ENCODE data around the gene CA5B. TPM values are rescaled to one million over a fixed set of nuclear protein-coding genes. Genes with fewer than 3 reads are reported as not detected.
A peak's percentile ranks its signal among the peaks of the same experiment; 100 is the strongest.

CA5B gene
- total RNA-seq, 2 donors from 2014 or later: 14.0 to 31.7 TPM

GRCh38 chrX:15790769-15791290, 52.8 kb downstream of the CA5B start:
- H3K27ac Mint-ChIP-seq: no peak overlapping the region
- WGBS, 2 experiments (ENCODE audit: insufficient coverage in 1 of 2, insufficient read length in 1 of 2): 3 to 67% methylated on average over 1 to 13 of the region's 15 CpGs
- peak overlapping the region; percentile 11 for H3K27ac ChIP-seq (ENCODE audit: low read depth, low read length)
- DNase-seq: no peak
- H3K9ac ChIP-seq (ENCODE audit: extremely low read depth, low read length, poor library complexity, severe bottlenecking): peak overlapping the region; percentile 49
- H3K4me3 ChIP-seq (ENCODE audit: low read length): peak overlapping the region; percentile 89
- no peaks in the 10 kb centered on the region for H3K27me3 ChIP-seq (ENCODE audit: control insufficient read depth, insufficient read depth, low read length, poor library complexity, severe bottlenecking)
- H3K9me3 Mint-ChIP-seq: no peaks in the 10 kb centered on the region
- peaks cover 8% of the 10 kb centered on the region for H3K4me1 Mint-ChIP-seq
- TF ChIP-seq CTCF (conservative IDR thresholded peaks at IDR 0.05): no peak
- H3K36me3 Mint-ChIP-seq (ENCODE audit: low read depth): peaks cover 24% of the 10 kb centered on the region
- no peak overlapping the region for H3K4me3 Mint-ChIP-seq
- H3K9me3 ChIP-seq (ENCODE audit: control insufficient read depth, low read length): no peaks in the 10 kb centered on the region
- no peaks in the 10 kb centered on the region for H3K4me1 ChIP-seq (ENCODE audit: control insufficient read depth, insufficient read depth, low read length)
- H3K27me3 Mint-ChIP-seq (ENCODE audit: insufficient read depth): no peaks in the 10 kb centered on the region
- peaks cover 10% of the 10 kb centered on the region for H3K36me3 ChIP-seq (ENCODE audit: control insufficient read depth, insufficient read depth, low read length)

GRCh38 chrX:15797707-15798106, 59.6 kb downstream of the CA5B start:
- Histone ChIP-seq H3K9ac (ENCODE audit: extremely low read depth, low read length, poor library complexity, severe bottlenecking) (no peak overlapping the region), H3K4me1 (ENCODE audit: control insufficient read depth, insufficient read depth, low read length) (no peaks in the 10 kb centered on the region), H3K27me3 (ENCODE audit: control insufficient read depth, insufficient read depth, low read length, poor library complexity, severe bottlenecking) (no peaks in the 10 kb centered on the region), H3K9me3 (ENCODE audit: control insufficient read depth, low read length) (no peaks in the 10 kb centered on the region), H3K36me3 (ENCODE audit: control insufficient read depth, insufficient read depth, low read length) (peaks cover 21% of the 10 kb centered on the region), H3K27ac (ENCODE audit: low read depth, low read length) (no peak overlapping the region), H3K4me3 (ENCODE audit: low read length) (no peak overlapping the region)
- Mint-ChIP-seq H3K27ac (no peak overlapping the region), H3K36me3 (ENCODE audit: low read depth) (peaks cover 52% of the 10 kb centered on the region), H3K4me3 (no peak overlapping the region), H3K27me3 (ENCODE audit: insufficient read depth) (no peaks in the 10 kb centered on the region), H3K4me1 (no peaks in the 10 kb centered on the region), H3K9me3 (no peaks in the 10 kb centered on the region)
- no peak for DNase-seq
- WGBS, 2 experiments (ENCODE audit: insufficient coverage in 1 of 2, insufficient read length in 1 of 2): 97% methylated on average over 3 of the region's 4 CpGs; no CpG with 5 or more reads in 1 of the 2 experiments
- TF ChIP-seq CTCF (conservative IDR thresholded peaks at IDR 0.05): no peak

- no peak overlapping the region for H3K27ac Mint-ChIP-seq
Observed at GRCh38 chrX:15804563-15804962, 66.5 kb downstream of the CA5B start.

More at GRCh38 chrX:15804563-15804962, 66.5 kb downstream of the CA5B start:
- no peak overlapping the region for H3K4me3 Mint-ChIP-seq
- Histone ChIP-seq H3K4me3 (ENCODE audit: low read length) (no peak overlapping the region), H3K27ac (ENCODE audit: low read depth, low read length) (no peak overlapping the region), H3K36me3 (ENCODE audit: control insufficient read depth, insufficient read depth, low read length) (peaks cover 31% of the 10 kb centered on the region), H3K9me3 (ENCODE audit: control insufficient read depth, low read length) (no peaks in the 10 kb centered on the region), H3K27me3 (ENCODE audit: control insufficient read depth, insufficient read depth, low read length, poor library complexity, severe bottlenecking) (no peaks in the 10 kb centered on the region), H3K9ac (ENCODE audit: extremely low read depth, low read length, poor library complexity, severe bottlenecking) (no peak overlapping the region), H3K4me1 (ENCODE audit: control insufficient read depth, insufficient read depth, low read length) (no peaks in the 10 kb centered on the region)
- TF ChIP-seq CTCF (conservative IDR thresholded peaks at IDR 0.05): no peak
- DNase-seq: no peak
- no peaks in the 10 kb centered on the region for H3K4me1 Mint-ChIP-seq
- no peaks in the 10 kb centered on the region for H3K9me3 Mint-ChIP-seq
- no peaks in the 10 kb centered on the region for H3K27me3 Mint-ChIP-seq (ENCODE audit: insufficient read depth)
- peaks cover 65% of the 10 kb centered on the region for H3K36me3 Mint-ChIP-seq (ENCODE audit: low read depth)
